GM12801 (cell line): ENCODE measurements around the gene PNPLA3.

Source experiments
- TF ChIP-seq, protein P1 (sequence below): IDR thresholded peaks from one replicate; pipeline ENCODE4 v1.5.1; 2011; ENCODE audit warnings: control low read depth; ENCODE audit not compliant: insufficient read length; ENCODE audit errors: extremely low read depth

The PNPLA3 gene

DNA sequence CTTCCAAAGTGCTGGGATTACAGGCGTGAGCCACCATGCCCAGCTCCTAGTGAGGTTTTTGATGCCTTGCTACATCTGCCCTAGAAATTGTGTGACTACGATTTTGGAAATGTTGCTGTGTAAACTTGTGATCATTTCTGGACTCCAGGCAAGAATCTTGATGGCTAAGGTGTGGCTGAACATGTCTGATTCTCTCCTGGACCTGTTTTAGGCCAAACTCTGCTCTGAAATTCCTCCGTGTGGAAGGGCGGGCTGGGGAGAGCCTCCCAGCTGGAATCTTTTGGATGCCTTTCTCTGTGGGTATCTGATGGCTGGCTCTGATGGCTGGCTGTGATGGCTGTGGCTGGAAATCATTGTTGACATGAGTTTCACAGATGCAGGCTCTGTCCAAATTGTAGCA, 8.2 kb downstream of the PNPLA3 start:
- TF ChIP-seq, protein P1, sequence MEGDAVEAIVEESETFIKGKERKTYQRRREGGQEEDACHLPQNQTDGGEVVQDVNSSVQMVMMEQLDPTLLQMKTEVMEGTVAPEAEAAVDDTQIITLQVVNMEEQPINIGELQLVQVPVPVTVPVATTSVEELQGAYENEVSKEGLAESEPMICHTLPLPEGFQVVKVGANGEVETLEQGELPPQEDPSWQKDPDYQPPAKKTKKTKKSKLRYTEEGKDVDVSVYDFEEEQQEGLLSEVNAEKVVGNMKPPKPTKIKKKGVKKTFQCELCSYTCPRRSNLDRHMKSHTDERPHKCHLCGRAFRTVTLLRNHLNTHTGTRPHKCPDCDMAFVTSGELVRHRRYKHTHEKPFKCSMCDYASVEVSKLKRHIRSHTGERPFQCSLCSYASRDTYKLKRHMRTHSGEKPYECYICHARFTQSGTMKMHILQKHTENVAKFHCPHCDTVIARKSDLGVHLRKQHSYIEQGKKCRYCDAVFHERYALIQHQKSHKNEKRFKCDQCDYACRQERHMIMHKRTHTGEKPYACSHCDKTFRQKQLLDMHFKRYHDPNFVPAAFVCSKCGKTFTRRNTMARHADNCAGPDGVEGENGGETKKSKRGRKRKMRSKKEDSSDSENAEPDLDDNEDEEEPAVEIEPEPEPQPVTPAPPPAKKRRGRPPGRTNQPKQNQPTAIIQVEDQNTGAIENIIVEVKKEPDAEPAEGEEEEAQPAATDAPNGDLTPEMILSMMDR: no peak

DNA sequence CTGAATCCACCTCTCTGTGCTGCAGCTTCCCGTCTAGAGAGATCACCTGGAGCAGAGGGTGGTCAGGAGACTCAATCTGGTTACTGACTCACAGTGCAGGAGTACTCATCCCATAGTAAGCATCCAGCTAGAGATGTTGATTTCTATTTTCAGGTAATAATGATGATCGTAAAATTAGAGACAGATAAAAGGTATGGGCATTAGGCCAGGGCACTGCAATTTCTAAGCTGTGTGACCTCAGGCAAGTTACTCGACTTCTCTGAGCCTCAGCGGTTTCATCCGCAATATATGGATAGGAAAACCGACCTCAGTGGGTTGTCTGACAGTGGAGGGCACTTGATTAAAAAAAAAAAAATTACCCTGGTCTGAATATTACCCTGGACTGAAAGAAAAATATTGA, 17.8 kb downstream of the PNPLA3 start:
- TF ChIP-seq, protein P1: no peak

DNA sequence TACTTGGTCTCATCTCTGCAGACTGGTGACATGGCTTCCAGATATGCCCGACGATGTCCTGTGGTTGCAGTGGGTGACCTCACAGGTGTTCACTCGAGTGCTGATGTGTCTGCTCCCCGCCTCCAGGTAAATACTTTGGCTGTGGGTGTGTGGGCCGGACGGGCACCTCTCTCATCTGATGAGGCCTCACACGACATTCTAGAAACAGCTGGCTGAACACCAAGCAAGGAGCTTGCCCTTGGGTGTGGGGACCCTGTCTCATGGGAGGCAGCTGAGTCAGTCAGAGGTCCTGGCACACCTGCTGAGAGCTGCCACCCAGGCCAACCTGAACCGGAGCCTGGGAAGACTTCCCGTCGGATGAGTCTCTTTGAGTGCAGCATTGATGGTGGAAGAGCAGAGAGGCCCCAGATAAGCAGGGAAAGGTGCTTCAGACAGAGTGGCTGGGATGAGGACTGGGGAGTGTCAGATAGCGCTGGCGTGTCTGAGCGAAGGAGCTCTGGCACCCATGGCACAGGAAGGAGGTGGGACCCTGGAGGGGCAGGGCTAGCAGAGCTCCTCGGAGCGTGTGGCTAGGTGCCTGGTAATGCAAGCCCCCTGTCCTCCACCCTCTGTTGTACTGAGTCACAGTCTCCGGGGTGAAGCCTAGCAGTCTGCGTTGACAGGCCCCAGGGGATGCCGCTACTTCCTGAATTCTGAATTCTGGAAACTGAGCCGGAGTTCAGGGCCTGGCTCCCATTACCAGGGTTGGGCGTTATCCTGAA, 21.2 kb downstream of the PNPLA3 start:
- TF ChIP-seq, protein P1: no peak

DNA sequence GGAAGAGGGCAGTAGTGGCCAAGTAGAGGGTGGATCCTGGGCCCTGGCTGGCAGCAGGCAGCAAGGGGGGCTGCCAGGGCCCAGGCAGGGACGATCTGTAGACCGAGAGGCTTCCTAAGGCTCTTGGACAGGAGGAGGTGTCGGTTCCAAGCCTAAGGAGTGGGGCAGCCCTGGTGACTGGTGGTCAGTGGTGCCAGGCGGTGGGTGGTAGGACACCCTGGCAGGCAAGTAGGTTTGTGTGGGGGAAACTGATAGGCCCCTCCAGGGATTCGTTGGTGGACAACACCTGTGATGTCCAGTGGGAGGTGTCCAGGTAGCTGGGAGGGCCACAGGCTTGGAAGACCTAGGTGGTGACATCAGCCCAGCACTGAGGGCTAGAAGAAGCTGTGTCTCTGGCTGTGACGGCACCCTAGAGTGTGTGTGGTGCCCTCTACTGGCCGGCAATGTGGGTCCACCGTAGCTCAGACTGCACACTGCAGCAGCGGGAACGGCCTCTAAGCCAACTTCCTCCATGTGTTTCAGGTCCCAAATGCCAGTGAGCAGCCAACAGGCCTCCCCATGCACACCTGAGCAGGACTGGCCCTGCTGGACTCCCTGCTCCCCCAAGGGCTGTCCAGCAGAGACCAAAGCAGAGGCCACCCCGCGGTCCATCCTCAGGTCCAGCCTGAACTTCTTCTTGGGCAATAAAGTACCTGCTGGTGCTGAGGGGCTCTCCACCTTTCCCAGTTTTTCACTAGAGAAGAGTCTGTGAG, 22.2 kb downstream of the PNPLA3 start:
- TF ChIP-seq, protein P1: no peak

GRCh38 chr22:43946384-43946667, 22.7 kb downstream of the PNPLA3 start:
- TF ChIP-seq, protein P1: no peak

GRCh38 chr22:43948836-43949406, 25.3 kb downstream of the PNPLA3 start:
- TF ChIP-seq, protein P1: no peak

DNA sequence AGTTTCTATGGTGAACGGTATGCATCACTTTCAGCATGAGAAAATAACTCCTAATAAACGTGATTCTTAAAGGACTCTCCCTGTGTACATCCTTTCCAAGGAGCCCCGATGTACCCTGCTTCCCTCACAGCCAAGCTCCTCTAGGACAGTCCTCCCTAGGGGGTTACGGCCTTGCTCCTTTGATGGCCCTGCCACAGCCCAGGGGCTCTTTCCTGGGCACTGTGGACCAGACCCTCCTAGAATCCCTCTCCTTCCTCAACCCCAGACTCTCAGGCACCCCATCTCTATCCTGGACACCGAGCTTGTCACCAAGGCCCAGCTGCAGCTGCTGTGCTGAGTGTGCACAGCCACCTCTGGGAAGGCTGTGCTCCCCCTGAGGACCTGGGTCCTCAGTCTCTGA, 27.8 kb downstream of the PNPLA3 start:
- TF ChIP-seq, protein P1: no peak
